Stomach (tissue), 4 donors: ENCODE data around the gene SLC24A3.

ENCODE experiments used
- CTCF ChIP-seq, 7 experiments: fragments of 450-650 bp in 4 of 7; fragments of 200-600 bp in 3 of 7; sonication (generic) in 3 of 7; IDR thresholded peaks; one replicate each; pipeline ENCODE4 v1.5.1; 2016 to 2019; ENCODE audit warnings: antibody characterized with exemption in 7 of 7, control low read depth in 2 of 7, mild to moderate bottlenecking in 1 of 7
- POLR2A ChIP-seq, 4 donors: fragments of 450-650 bp; IDR thresholded peaks; one replicate each; pipeline ENCODE4 v1.6.1; 2016; ENCODE audit warnings: antibody characterized with exemption in 4 of 4, control low read depth in 2 of 4, mild to moderate bottlenecking in 1 of 4, moderate library complexity in 1 of 4
- POLR2AphosphoS5 ChIP-seq, 3 donors: sonication (generic); formaldehyde crosslinking; IDR thresholded peaks; one replicate each; pipeline ENCODE4 v1.6.1; 2016; ENCODE audit warnings: antibody characterized with exemption in 3 of 3

- TF ChIP-seq CTCF (IDR thresholded peaks at IDR 0.05) (no peak), POLR2A (IDR thresholded peaks at IDR 0.05) (no peak), POLR2AphosphoS5 (IDR thresholded peaks at IDR 0.05) (no peak)
Measured at GRCh38 chr20:19625426-19625825, 413.0 kb downstream of the SLC24A3 start.
